Measurements from ENCODE around the gene RSAD2.
"Not testable (repeated sequence)": the region's sequence is repeated elsewhere in the genome, so short reads cannot be mapped to it uniquely, and the experiment has no call there.

The RSAD2 gene

GRCh38 chr2:6878549-6878948 lies 972 bp downstream of the RSAD2 start:
- no peaks in the 10 kb centered on the region for H3K4me1 ChIP-seq (ENCODE audit: insufficient read depth, low read length)
- H3K9ac ChIP-seq (ENCODE audit: low read depth, low read length) = no peak overlapping the region
- no peaks in the 10 kb centered on the region for H3K9me3 ChIP-seq (ENCODE audit: control insufficient read depth, insufficient read depth, low read length)
- H3K36me3 ChIP-seq (ENCODE audit: insufficient read depth, low read length) = no peaks in the 10 kb centered on the region

GRCh38 chr2:6879011-6879410 lies 1.4 kb downstream of the RSAD2 start:
- H3K9ac ChIP-seq (ENCODE audit: low read depth, low read length) = no peak overlapping the region
- H3K9me3 ChIP-seq (ENCODE audit: control insufficient read depth, insufficient read depth, low read length) = no peaks in the 10 kb centered on the region
- no peaks in the 10 kb centered on the region for H3K4me1 ChIP-seq (ENCODE audit: insufficient read depth, low read length)
- H3K36me3 ChIP-seq (ENCODE audit: insufficient read depth, low read length) = no peaks in the 10 kb centered on the region

GRCh38 chr2:6880200-6880733 lies 2.7 kb downstream of the RSAD2 start:
- H3K4me1 ChIP-seq (ENCODE audit: insufficient read depth, low read length) = no peaks in the 10 kb centered on the region
- H3K9me3 ChIP-seq (ENCODE audit: control insufficient read depth, insufficient read depth, low read length) = no peaks in the 10 kb centered on the region
- no peak overlapping the region for H3K9ac ChIP-seq (ENCODE audit: low read depth, low read length)
- H3K36me3 ChIP-seq (ENCODE audit: insufficient read depth, low read length) = no peaks in the 10 kb centered on the region

- Histone ChIP-seq H3K36me3 (ENCODE audit: insufficient read depth, low read length) (no peaks in the 10 kb centered on the region; the same call in 1 of the 2 replicates), H3K9ac (ENCODE audit: low read depth, low read length) (no peak overlapping the region), H3K4me1 (ENCODE audit: insufficient read depth, low read length) (no peaks in the 10 kb centered on the region), H3K9me3 (ENCODE audit: control insufficient read depth, insufficient read depth, low read length) (no peaks in the 10 kb centered on the region)
Observed at GRCh38 chr2:6881046-6881445, 3.5 kb downstream of the RSAD2 start.

- Histone ChIP-seq H3K9me3 (ENCODE audit: control insufficient read depth, insufficient read depth, low read length) (no peaks in the 10 kb centered on the region), H3K36me3 (ENCODE audit: insufficient read depth, low read length) (no peaks in the 10 kb centered on the region; the same call in 1 of the 2 replicates), H3K4me1 (ENCODE audit: insufficient read depth, low read length) (no peaks in the 10 kb centered on the region), H3K9ac (ENCODE audit: low read depth, low read length) (no peak overlapping the region)
Observed at GRCh38 chr2:6881516-6881915, 3.9 kb downstream of the RSAD2 start.

GRCh38 chr2:6883448-6884122 lies 6.0 kb downstream of the RSAD2 start:
- H3K4me1 ChIP-seq (ENCODE audit: insufficient read depth, low read length) = no peaks in the 10 kb centered on the region
- no peaks in the 10 kb centered on the region for H3K9me3 ChIP-seq (ENCODE audit: control insufficient read depth, insufficient read depth, low read length)
- H3K36me3 ChIP-seq (ENCODE audit: insufficient read depth, low read length) = no peaks in the 10 kb centered on the region; the same call in 1 of the 2 replicates
- no peak overlapping the region for H3K9ac ChIP-seq (ENCODE audit: low read depth, low read length)

GRCh38 chr2:6885551-6885950 lies 8.0 kb downstream of the RSAD2 start:
- no peaks in the 10 kb centered on the region for H3K4me1 ChIP-seq (ENCODE audit: insufficient read depth, low read length)
- H3K9ac ChIP-seq (ENCODE audit: low read depth, low read length) = no peak overlapping the region
- no peaks in the 10 kb centered on the region; the same call in 1 of the 2 replicates for H3K36me3 ChIP-seq (ENCODE audit: insufficient read depth, low read length)
- H3K9me3 ChIP-seq (ENCODE audit: control insufficient read depth, insufficient read depth, low read length) = no peaks in the 10 kb centered on the region

GRCh38 chr2:6885968-6886367 lies 8.4 kb downstream of the RSAD2 start:
- no peaks in the 10 kb centered on the region for H3K4me1 ChIP-seq (ENCODE audit: insufficient read depth, low read length)
- no peaks in the 10 kb centered on the region; the same call in 1 of the 2 replicates for H3K36me3 ChIP-seq (ENCODE audit: insufficient read depth, low read length)
- no peaks in the 10 kb centered on the region for H3K9me3 ChIP-seq (ENCODE audit: control insufficient read depth, insufficient read depth, low read length)
- H3K9ac ChIP-seq (ENCODE audit: low read depth, low read length) = no peak overlapping the region

GRCh38 chr2:6887751-6888192 lies 10.2 kb downstream of the RSAD2 start:
- Histone ChIP-seq H3K4me1 (ENCODE audit: insufficient read depth, low read length) (no peaks in the 10 kb centered on the region), H3K9me3 (ENCODE audit: control insufficient read depth, insufficient read depth, low read length) (no peaks in the 10 kb centered on the region), H3K36me3 (ENCODE audit: insufficient read depth, low read length) (no peaks in the 10 kb centered on the region; the same call in 1 of the 2 replicates), H3K9ac (ENCODE audit: low read depth, low read length) (no peak overlapping the region)

GRCh38 chr2:6888724-6889123 lies 11.1 kb downstream of the RSAD2 start:
- no peaks in the 10 kb centered on the region for H3K9me3 ChIP-seq (ENCODE audit: control insufficient read depth, insufficient read depth, low read length)
- H3K4me1 ChIP-seq (ENCODE audit: insufficient read depth, low read length) = no peaks in the 10 kb centered on the region
- H3K9ac ChIP-seq (ENCODE audit: low read depth, low read length) = no peak overlapping the region
- H3K36me3 ChIP-seq (ENCODE audit: insufficient read depth, low read length) = no peaks in the 10 kb centered on the region; the same call in 1 of the 2 replicates

- H3K4me1 ChIP-seq (ENCODE audit: insufficient read depth, low read length) = no peaks in the 10 kb centered on the region
- H3K9me3 ChIP-seq (ENCODE audit: control insufficient read depth, insufficient read depth, low read length) = no peaks in the 10 kb centered on the region
- no peaks in the 10 kb centered on the region for H3K36me3 ChIP-seq (ENCODE audit: insufficient read depth, low read length)
- H3K9ac ChIP-seq (ENCODE audit: low read depth, low read length) = no peak overlapping the region
Observed at GRCh38 chr2:6893876-6894482, 16.4 kb downstream of the RSAD2 start.

- H3K36me3 ChIP-seq (ENCODE audit: insufficient read depth, low read length) = no peaks in the 10 kb centered on the region
- H3K4me1 ChIP-seq (ENCODE audit: insufficient read depth, low read length) = no peaks in the 10 kb centered on the region
- H3K9me3 ChIP-seq (ENCODE audit: control insufficient read depth, insufficient read depth, low read length) = no peaks in the 10 kb centered on the region
- no peak overlapping the region for H3K9ac ChIP-seq (ENCODE audit: low read depth, low read length)
Observed at GRCh38 chr2:6896930-6897759, 19.6 kb downstream of the RSAD2 start.

GRCh38 chr2:6902581-6902980 lies 25.0 kb downstream of the RSAD2 start:
- not testable (repeated sequence) for H3K9me3 ChIP-seq (ENCODE audit: control insufficient read depth, insufficient read depth, low read length); H3K9ac ChIP-seq (ENCODE audit: low read depth, low read length); H3K36me3 ChIP-seq (ENCODE audit: insufficient read depth, low read length); H3K4me1 ChIP-seq (ENCODE audit: insufficient read depth, low read length)

GRCh38 chr2:6905668-6906067 lies 28.1 kb downstream of the RSAD2 start:
- H3K4me1 ChIP-seq (ENCODE audit: insufficient read depth, low read length) = no peaks in the 10 kb centered on the region
- H3K9me3 ChIP-seq (ENCODE audit: control insufficient read depth, insufficient read depth, low read length) = no peaks in the 10 kb centered on the region
- H3K36me3 ChIP-seq (ENCODE audit: insufficient read depth, low read length) = no peaks in the 10 kb centered on the region
- H3K9ac ChIP-seq (ENCODE audit: low read depth, low read length) = no peak overlapping the region

All from ES-I3 (cell line).